Stimulated activated CD4-positive, alpha-beta T cell treated with anti-CD3 and anti-CD28 coated beads, Interleukin-1b, Interleukin-23, amount 100 ng/mL, for 4 hours (primary cell): Measurements from ENCODE around the gene BRME1.
"Not testable (repeated sequence)": the region's sequence is repeated elsewhere in the genome, so short reads cannot be mapped to it uniquely, and the experiment has no call there.

Source experiments
- DNase-seq, 2 donors: peaks; one replicate each; pipeline ENCODE4 v3.0.0-alpha.2; 2020; ENCODE audit warnings: low read depth in 2 of 2

The BRME1 gene

GRCh38 chr19:13926715-13927114 is 20.8 kb upstream of the BRME1 start:
- DNase-seq = no peak

DNA sequence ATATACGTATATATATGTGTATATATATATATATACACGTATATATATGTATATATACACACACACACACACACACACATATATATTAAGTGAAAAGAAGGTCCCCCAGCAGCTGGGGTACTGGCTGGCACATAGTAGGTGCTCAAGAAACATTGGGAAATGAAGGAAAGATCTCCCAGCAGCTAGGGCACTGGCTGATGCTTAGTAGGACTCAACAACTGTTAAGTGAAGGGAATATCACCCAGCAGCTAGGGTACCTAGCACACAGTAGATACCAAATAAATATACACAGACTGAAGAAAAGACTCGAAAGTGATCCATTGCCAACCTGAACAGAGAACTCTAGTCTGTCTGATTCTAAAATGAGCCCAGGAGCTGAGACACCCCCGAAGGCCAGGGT is 20.1 kb upstream of the BRME1 start:
- no peak for DNase-seq

- no peak for DNase-seq
Measured at GRCh38 chr19:13923194-13923987, 17.5 kb upstream of the BRME1 start.

GRCh38 chr19:13922118-13922517 is 16.2 kb upstream of the BRME1 start:
- DNase-seq = not testable (repeated sequence)

GRCh38 chr19:13920940-13921747 is 15.2 kb upstream of the BRME1 start:
- DNase-seq = no peak

- no peak for DNase-seq
Measured at GRCh38 chr19:13920524-13920923, 14.6 kb upstream of the BRME1 start.

- no peak for DNase-seq
Measured at GRCh38 chr19:13918726-13919411, 13.0 kb upstream of the BRME1 start.

- no peak for DNase-seq
Measured at GRCh38 chr19:13917888-13918406, 12.0 kb upstream of the BRME1 start.

DNA sequence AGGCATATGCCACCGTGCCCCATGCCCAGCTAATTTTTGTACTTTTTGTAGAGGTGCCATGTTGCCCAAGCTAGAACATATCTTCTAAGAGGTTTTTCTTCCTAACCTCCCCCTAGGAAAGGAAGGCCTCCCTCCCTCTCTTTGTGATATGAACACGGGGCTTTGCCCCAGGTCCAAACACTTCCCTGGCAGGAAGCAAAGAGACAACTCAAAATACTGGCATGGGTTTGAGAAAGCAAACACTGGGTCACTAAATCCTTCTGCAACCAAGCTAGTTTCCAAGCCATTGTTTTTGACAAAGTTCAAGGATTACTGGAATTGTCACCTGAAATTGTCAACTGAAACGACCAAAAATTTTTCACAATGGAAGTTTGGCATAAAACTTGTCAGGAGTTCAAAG is 8.9 kb upstream of the BRME1 start:
- DNase-seq = no peak

- DNase-seq = no peak
Measured at GRCh38 chr19:13913352-13913751, 7.4 kb upstream of the BRME1 start.

- DNase-seq = no peak
Measured at GRCh38 chr19:13909430-13909829, 3.5 kb upstream of the BRME1 start.

- no peak for DNase-seq
Measured at GRCh38 chr19:13908674-13909073, 2.8 kb upstream of the BRME1 start.

DNA sequence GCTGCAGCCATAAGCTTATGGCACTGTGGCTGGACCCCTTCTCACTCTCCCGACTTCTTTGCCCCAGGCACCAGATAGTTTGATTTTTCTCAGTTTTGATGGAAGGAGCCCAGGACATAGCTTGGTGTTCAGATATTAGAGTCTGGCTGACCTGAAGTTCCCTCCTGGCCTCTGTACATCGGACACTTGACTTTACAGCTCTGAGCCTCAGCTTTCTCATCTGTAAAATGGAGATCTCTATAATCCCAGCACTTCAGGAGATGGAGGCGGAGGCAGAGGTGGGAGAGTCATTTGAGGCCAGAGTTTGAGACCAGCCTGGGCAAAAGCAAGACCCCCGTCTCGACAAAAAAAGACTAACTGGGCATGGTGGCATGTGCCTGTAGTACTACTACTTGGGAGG is 993 bp upstream of the BRME1 start:
- no peak for DNase-seq

DNA sequence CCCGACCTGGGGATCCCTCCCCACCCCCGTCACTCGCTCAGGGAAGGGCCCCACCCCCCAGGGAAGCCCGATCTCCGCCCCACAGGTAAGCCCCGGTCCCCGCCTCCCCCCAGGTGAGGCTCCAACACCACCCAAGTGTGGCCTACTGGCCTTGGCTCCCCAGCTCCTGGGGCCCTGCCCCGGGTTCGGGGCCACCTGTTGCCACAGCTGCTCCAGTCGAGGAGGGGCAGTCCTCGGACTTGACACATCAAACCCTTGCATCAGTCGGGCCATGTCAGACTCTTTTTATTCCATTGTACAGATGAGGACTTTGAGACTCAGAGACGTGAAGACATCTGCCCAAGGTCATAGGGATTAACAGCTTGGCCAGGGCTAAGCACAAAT is 596 bp upstream of the BRME1 start:
- DNase-seq = no peak

GRCh38 chr19:13902993-13903555 is 2.8 kb downstream of the BRME1 start:
- no peak for DNase-seq

DNA sequence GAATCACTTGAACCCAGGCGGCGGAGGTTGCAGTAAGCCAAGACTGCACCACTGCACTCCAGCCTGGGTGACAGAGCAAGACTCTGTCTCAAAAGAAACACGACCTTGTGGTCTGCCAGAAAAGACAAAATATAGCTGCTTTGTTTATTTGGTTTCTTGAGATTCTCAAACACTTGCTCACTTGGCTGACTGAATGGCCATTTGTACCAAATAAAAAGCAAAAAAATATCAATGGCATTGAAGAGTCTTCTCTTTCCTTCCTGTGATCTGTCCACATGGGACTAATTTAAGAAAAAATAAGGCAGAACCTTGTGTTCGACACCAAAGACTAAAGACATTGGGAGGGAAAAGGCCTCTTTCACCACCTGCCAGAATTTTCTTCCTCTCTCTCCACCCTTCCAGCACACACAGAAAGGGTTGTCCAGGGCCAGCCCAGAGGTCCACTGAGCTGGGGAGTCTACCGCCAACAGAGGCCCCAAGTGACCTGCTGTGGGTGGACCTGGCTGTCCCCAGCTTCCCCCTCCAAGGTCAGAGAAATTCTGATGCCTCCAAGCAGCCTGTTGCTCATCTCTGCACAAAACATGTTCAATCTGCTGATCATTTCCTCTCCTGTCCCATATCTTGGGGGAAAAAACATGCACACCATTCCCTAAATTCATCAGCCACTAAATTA is 5.9 kb downstream of the BRME1 start:
- no peak for DNase-seq

DNA sequence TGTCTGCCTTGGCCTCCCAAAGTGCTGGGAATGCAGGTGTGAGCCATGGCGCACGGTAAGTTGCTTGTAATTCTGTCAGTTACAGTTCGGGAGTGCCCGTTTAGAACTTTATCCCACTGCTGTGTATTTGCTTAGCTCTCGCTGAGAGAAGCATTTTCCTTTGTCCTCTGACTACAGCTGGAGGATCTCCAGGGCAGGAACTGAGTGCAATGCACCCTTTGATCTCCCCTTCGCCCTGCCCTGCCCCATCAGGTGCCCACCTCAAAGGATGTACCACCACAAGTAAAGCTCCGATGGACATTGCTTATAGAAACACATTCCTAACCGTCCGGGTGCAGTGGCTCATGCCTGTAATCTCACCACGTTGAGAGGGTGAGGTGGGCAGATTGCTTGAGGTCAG is 6.5 kb downstream of the BRME1 start:
- DNase-seq = no peak

- DNase-seq = no peak
Measured at GRCh38 chr19:13896227-13896626, 9.7 kb downstream of the BRME1 start.

GRCh38 chr19:13894552-13894951 is 11.4 kb downstream of the BRME1 start:
- no peak for DNase-seq

DNA sequence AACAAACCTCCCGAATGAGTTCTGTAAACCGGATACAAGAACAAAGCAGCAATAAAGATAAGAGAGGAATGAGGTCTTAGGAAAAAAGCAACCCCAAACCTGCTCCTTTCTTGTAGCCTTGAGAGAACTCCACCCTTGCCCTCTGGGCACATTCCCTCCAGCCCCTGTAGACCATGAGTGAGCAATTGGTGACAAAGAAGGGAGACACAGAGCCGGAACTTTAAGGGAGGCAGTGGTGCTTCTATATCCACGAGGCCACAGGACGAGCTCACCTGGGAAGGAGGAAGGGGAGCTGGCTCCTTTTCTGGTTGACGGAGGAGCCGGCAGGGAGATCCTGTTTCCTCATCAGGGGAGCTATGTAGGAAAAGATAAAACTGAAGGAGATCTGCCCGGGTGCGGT is 13.0 kb downstream of the BRME1 start:
- DNase-seq = no peak

- no peak for DNase-seq
Measured at GRCh38 chr19:13890136-13890535, 15.8 kb downstream of the BRME1 start.

- no peak for DNase-seq
Measured at GRCh38 chr19:13888281-13888680, 17.6 kb downstream of the BRME1 start.
